ENCODE results near the gene SERPINB11.

The SERPINB11 gene

DNA sequence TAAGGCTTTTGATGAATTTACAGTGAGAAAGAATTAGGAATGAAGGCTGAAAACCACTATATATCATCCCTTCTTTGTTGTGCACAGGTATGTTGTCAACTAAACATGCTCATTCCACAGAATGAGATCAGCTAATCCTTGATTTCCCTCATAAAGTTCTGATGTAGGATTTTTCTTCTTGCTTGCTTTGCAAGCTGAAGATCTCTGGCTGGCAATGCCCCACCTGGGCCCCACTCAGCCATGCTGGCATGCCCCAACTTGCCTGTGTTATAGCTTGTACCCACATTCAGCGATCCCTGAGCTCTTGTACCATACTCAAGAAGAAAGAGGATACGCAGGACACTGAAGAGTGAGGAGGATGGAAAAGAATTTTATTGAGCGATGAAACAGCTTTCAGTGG lies 18.0 kb upstream of the SERPINB11 start (continued):
- TF ChIP-seq, protein P1, sequence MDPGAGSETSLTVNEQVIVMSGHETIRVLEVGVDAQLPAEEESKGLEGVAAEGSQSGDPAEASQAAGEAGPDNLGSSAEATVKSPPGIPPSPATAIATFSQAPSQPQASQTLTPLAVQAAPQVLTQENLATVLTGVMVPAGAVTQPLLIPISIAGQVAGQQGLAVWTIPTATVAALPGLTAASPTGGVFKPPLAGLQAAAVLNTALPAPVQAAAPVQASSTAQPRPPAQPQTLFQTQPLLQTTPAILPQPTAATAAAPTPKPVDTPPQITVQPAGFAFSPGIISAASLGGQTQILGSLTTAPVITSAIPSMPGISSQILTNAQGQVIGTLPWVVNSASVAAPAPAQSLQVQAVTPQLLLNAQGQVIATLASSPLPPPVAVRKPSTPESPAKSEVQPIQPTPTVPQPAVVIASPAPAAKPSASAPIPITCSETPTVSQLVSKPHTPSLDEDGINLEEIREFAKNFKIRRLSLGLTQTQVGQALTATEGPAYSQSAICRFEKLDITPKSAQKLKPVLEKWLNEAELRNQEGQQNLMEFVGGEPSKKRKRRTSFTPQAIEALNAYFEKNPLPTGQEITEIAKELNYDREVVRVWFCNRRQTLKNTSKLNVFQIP (CRISPR knock-in tag; IDR thresholded peaks at IDR 0.05; ENCODE audit: borderline replicate concordance, low read depth), result no peak
- TF ChIP-seq ZNF70 (CRISPR knock-in tag; IDR thresholded peaks at IDR 0.05) (no peak), ZC3H10 (CRISPR knock-in tag; IDR thresholded peaks at IDR 0.05) (no peak), ESRRG (CRISPR knock-in tag; IDR thresholded peaks at IDR 0.05) (no peak)
- TF ChIP-seq, protein P2, sequence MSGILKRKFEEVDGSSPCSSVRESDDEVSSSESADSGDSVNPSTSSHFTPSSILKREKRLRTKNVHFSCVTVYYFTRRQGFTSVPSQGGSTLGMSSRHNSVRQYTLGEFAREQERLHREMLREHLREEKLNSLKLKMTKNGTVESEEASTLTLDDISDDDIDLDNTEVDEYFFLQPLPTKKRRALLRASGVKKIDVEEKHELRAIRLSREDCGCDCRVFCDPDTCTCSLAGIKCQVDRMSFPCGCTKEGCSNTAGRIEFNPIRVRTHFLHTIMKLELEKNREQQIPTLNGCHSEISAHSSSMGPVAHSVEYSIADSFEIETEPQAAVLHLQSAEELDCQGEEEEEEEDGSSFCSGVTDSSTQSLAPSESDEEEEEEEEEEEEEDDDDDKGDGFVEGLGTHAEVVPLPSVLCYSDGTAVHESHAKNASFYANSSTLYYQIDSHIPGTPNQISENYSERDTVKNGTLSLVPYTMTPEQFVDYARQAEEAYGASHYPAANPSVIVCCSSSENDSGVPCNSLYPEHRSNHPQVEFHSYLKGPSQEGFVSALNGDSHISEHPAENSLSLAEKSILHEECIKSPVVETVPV (CRISPR knock-in tag; IDR thresholded peaks at IDR 0.05), result no peak

- no peak for ATAC-seq
- TF ChIP-seq ZNF565 (CRISPR knock-in tag; conservative IDR thresholded peaks at IDR 0.05; ENCODE audit: low read depth) (no peak), ZFP3 (CRISPR knock-in tag; IDR thresholded peaks at IDR 0.05) (no peak), ZC3H10 (CRISPR knock-in tag; IDR thresholded peaks at IDR 0.05) (no peak), PATZ1 (CRISPR knock-in tag; IDR thresholded peaks at IDR 0.05; ENCODE audit: borderline replicate concordance) (no peak), CSDC2 (CRISPR knock-in tag; IDR thresholded peaks at IDR 0.05) (no peak), GLIS3 (CRISPR knock-in tag; IDR thresholded peaks at IDR 0.05) (no peak), ESRRG (CRISPR knock-in tag; IDR thresholded peaks at IDR 0.05) (no peak), ARNTL (CRISPR knock-in tag; IDR thresholded peaks at IDR 0.05; ENCODE audit: borderline replicate concordance, low read depth) (no peak), BACH2 (CRISPR knock-in tag; IDR thresholded peaks at IDR 0.05; ENCODE audit: borderline replicate concordance) (no peak), RARB (CRISPR knock-in tag; IDR thresholded peaks at IDR 0.05) (no peak), ZNF8 (CRISPR knock-in tag; IDR thresholded peaks at IDR 0.05) (no peak), PPARA (CRISPR knock-in tag; IDR thresholded peaks at IDR 0.05; ENCODE audit: borderline replicate concordance) (no peak), ZNF70 (CRISPR knock-in tag; IDR thresholded peaks at IDR 0.05) (no peak), OSR1 (CRISPR knock-in tag; IDR thresholded peaks at IDR 0.05) (no peak)
- TF ChIP-seq, protein P1 (CRISPR knock-in tag; IDR thresholded peaks at IDR 0.05; ENCODE audit: borderline replicate concordance, low read depth), result no peak
- TF ChIP-seq, protein P2 (CRISPR knock-in tag; IDR thresholded peaks at IDR 0.05), result no peak
Measured at GRCh38 chr18:63686871-63687270, 15.9 kb upstream of the SERPINB11 start.

GRCh38 chr18:63689064-63689463 lies 13.7 kb upstream of the SERPINB11 start:
- no peak for ATAC-seq
- TF ChIP-seq TOX (CRISPR knock-in tag; IDR thresholded peaks at IDR 0.05; ENCODE audit: borderline replicate concordance), result no peak

- TF ChIP-seq SNAI2 (CRISPR knock-in tag; IDR thresholded peaks at IDR 0.05), result no peak
- TF ChIP-seq TSHZ2 (CRISPR knock-in tag; IDR thresholded peaks at IDR 0.05), result no peak
- ATAC-seq, result no peak
Measured at GRCh38 chr18:63697097-63697660, 5.6 kb upstream of the SERPINB11 start.

Measured in SK-N-SH treated with all-trans-retinoic acid at 6 μM for 48 hours (cell line).